Measurements from ENCODE around the gene ING1. TPM values are rescaled to one million over a fixed set of nuclear protein-coding genes. Genes with fewer than 3 reads are reported as not detected.

ING1 gene
- total RNA-seq, 6 donors from 2014 or later, result 11.8 to 31.4 (median 17.9) TPM

GRCh38 chr13:110757296-110757695 lies 43.8 kb downstream of the ING1 start:
- no peaks in the 10 kb centered on the region for H3K27me3 ChIP-seq
- no peaks in the 10 kb centered on the region for H3K4me1 ChIP-seq
- no peak overlapping the region for H3K27ac ChIP-seq
- H3K4me3 ChIP-seq, result no peak overlapping the region
- TF ChIP-seq CTCF (IDR thresholded peaks at IDR 0.05), result no peak
- no peak for TF ChIP-seq POLR2AphosphoS5 (IDR thresholded peaks at IDR 0.05)
- TF ChIP-seq EP300 (IDR thresholded peaks at IDR 0.05), result no peak
- no peak for TF ChIP-seq POLR2A (IDR thresholded peaks at IDR 0.05)
- DNase-seq (peak in 1 of 2 donors; percentile 29), ATAC-seq (ENCODE audit: low FRiP score in 2 of 2) (no peak)
- no peaks in the 10 kb centered on the region for H3K9me3 ChIP-seq
- 89 to 93% methylated on average over 14 of the region's 14 CpGs for WGBS, 2 donors
- no peaks in the 10 kb centered on the region for H3K36me3 ChIP-seq

GRCh38 chr13:110758195-110758805 lies 44.8 kb downstream of the ING1 start:
- TF ChIP-seq POLR2AphosphoS5 (IDR thresholded peaks at IDR 0.05), result no peak
- TF ChIP-seq EP300 (IDR thresholded peaks at IDR 0.05), result no peak
- TF ChIP-seq POLR2A (IDR thresholded peaks at IDR 0.05), result no peak
- no peak overlapping the region for H3K4me3 ChIP-seq
- H3K36me3 ChIP-seq, result no peaks in the 10 kb centered on the region
- 75 to 76% methylated on average over 4 of the region's 4 CpGs for WGBS, 2 donors
- DNase-seq (no peak), ATAC-seq (ENCODE audit: low FRiP score in 2 of 2) (no peak)
- no peaks in the 10 kb centered on the region for H3K27me3 ChIP-seq
- no peaks in the 10 kb centered on the region for H3K9me3 ChIP-seq
- H3K27ac ChIP-seq, result no peak overlapping the region
- no peaks in the 10 kb centered on the region for H3K4me1 ChIP-seq

GRCh38 chr13:110759710-110760109 lies 46.2 kb downstream of the ING1 start:
- ATAC-seq (ENCODE audit: low FRiP score in 2 of 2) (no peak), DNase-seq (no peak)
- Histone ChIP-seq H3K4me3 (no peak overlapping the region), H3K27ac (no peak overlapping the region), H3K36me3 (no peaks in the 10 kb centered on the region), H3K4me1 (no peaks in the 10 kb centered on the region), H3K27me3 (no peaks in the 10 kb centered on the region), H3K9me3 (no peaks in the 10 kb centered on the region)
- WGBS, 2 donors, result 86 to 98% methylated on average over 4 of the region's 4 CpGs
- TF ChIP-seq CTCF (IDR thresholded peaks at IDR 0.05) (no peak), POLR2A (IDR thresholded peaks at IDR 0.05) (no peak), POLR2AphosphoS5 (IDR thresholded peaks at IDR 0.05) (no peak), EP300 (IDR thresholded peaks at IDR 0.05) (no peak)

GRCh38 chr13:110760611-110761010 lies 47.1 kb downstream of the ING1 start:
- H3K9me3 ChIP-seq, result no peaks in the 10 kb centered on the region
- H3K4me3 ChIP-seq, result no peak overlapping the region
- no peaks in the 10 kb centered on the region for H3K36me3 ChIP-seq
- 95 to 97% methylated on average over 6 of the region's 6 CpGs for WGBS, 2 donors
- TF ChIP-seq EP300 (IDR thresholded peaks at IDR 0.05) (no peak), CTCF (IDR thresholded peaks at IDR 0.05) (no peak), POLR2A (IDR thresholded peaks at IDR 0.05) (no peak), POLR2AphosphoS5 (IDR thresholded peaks at IDR 0.05) (no peak)
- no peak overlapping the region for H3K27ac ChIP-seq
- H3K27me3 ChIP-seq, result no peaks in the 10 kb centered on the region
- no peak for ATAC-seq (ENCODE audit: low FRiP score in 2 of 2)
- H3K4me1 ChIP-seq, result no peaks in the 10 kb centered on the region
- no peak for DNase-seq

DNA sequence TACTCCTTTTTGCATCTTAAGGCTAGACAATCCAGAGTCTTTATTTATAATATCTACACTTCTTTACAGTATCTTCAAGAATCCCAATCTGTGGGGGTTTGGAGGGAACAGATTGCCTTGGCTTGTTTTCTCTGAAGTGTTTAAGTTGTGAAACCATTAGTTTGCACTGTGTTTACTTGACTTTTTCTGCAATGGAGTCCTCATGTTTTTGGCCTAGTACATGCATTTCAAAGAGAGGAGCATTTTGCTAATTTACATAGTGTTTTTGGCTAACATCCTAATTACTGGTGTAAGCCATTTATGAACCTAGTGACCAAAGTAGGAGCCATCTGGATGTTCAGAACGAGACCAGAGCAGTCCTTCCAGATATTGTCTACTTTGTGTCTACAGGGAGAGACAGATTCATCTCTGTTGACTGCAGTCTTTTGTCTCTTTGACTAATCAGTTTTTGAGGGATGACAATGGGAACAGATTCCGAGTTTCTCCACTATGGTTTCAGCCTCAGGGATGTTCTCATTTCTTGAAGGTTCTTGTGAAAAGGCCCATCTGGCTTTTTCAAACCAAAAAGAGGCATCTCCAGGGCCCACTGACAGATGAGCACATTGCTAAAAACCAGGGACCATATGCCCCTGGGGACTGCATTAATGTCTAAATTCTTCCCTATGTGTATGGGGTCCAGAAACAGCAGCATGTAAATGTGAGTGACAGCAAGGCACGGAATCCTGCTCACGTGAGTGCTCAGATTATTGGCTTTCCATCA lies 53.4 kb downstream of the ING1 start:
- no peaks in the 10 kb centered on the region for H3K4me1 ChIP-seq
- no peak overlapping the region for H3K27ac ChIP-seq
- no peaks in the 10 kb centered on the region for H3K27me3 ChIP-seq
- no peaks in the 10 kb centered on the region for H3K36me3 ChIP-seq
- no peaks in the 10 kb centered on the region for H3K9me3 ChIP-seq
- TF ChIP-seq POLR2A (IDR thresholded peaks at IDR 0.05) (no peak), POLR2AphosphoS5 (IDR thresholded peaks at IDR 0.05) (no peak), CTCF (IDR thresholded peaks at IDR 0.05) (no peak), EP300 (IDR thresholded peaks at IDR 0.05) (no peak)
- WGBS, 2 donors, result 81 to 84% methylated on average over 4 of the region's 4 CpGs
- H3K4me3 ChIP-seq, result no peak overlapping the region
- DNase-seq, result no peak
- no peak for ATAC-seq (ENCODE audit: low FRiP score in 2 of 2)

Data from upper lobe of left lung (tissue), 6 donors.